ENCODE measurements around the gene RARA. TPM values are rescaled to one million over a fixed set of nuclear protein-coding genes. Genes with fewer than 3 reads are reported as not detected.

The RARA gene
- total and polyA plus RNA-seq, 5 donors from 2014 or later = 7.3 to 126 (median 12.8) TPM

DNA sequence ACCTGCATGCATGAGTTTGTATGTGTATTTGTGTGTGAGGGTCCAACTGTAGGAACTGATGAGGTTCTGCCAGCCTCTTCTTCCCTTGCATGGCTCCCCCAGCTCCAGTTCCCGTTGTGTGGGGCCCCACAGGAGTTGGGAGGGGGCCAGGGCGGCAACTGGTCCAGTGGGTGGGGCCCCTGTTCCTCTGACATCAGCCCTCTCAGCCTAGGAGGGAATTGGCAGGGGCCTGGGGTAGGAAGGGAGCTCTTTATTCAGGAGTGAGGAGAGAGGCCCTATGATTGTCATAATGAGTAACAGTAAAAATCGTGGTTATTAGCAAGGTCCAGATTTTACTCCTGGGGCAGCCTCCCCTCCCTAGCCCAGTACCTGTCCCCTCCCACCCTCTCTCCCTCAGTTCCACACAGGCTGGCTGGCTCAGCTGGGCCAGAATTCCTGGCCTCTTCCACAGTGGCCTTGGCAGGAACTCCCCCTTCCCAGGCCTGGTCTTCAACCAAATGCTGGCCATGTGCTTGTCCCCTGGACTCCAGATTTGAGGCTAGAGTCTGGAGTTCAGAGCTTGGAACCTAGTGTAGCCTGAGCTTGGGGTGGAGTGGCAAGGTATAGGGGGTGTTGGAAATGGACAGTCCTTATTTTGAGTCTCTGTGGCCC is 18.9 kb downstream of the RARA start:
- peaks cover 0 to 3% (median 0%) of the 10 kb centered on the region in 7 donors for H3K9me3 Mint-ChIP-seq
- Histone ChIP-seq H3K36me3 (ENCODE audit: control insufficient read depth, insufficient read depth, low read length) (peaks cover 14% of the 10 kb centered on the region), H3K27me3 (ENCODE audit: control insufficient read depth, insufficient read depth, low read length) (no peaks in the 10 kb centered on the region), H3K9me3 (ENCODE audit: control insufficient read depth in 2 of 2, low read length in 2 of 2) (no peaks in the 10 kb centered on the region), H3K27ac (ENCODE audit: insufficient read depth, low read length, poor library complexity, severe bottlenecking) (peak overlapping the region; percentile 99), H3K4me1 (ENCODE audit: control insufficient read depth, insufficient read depth, low read length, poor library complexity, severe bottlenecking) (peaks cover 99% of the 10 kb centered on the region), H3K4me3 (ENCODE audit: low read depth, low read length) (peak overlapping the region; percentile 81)
- H3K27me3 Mint-ChIP-seq = peaks cover 12% of the 10 kb centered on the region
- peak overlapping the region; percentile 96 to 100 (median 100) for H3K27ac Mint-ChIP-seq
- ATAC-seq (ENCODE audit: low read depth in 2 of 2) = no peak
- no peak for DNase-seq
- peaks cover 18 to 93% (median 72%) of the 10 kb centered on the region in 4 donors for H3K4me1 Mint-ChIP-seq
- peak overlapping the region; percentile 91 to 97 (median 94) for H3K4me3 Mint-ChIP-seq
- peaks cover 12% of the 10 kb centered on the region for H3K36me3 Mint-ChIP-seq

GRCh38 chr17:40328386-40328766 is 19.4 kb downstream of the RARA start:
- H3K27ac Mint-ChIP-seq = peak overlapping the region; percentile 94 to 100 (median 96)
- Histone ChIP-seq H3K9me3 (ENCODE audit: control insufficient read depth in 2 of 2, low read length in 2 of 2) (no peaks in the 10 kb centered on the region), H3K27ac (ENCODE audit: insufficient read depth, low read length, poor library complexity, severe bottlenecking) (peak overlapping the region; percentile 99), H3K27me3 (ENCODE audit: control insufficient read depth, insufficient read depth, low read length) (no peaks in the 10 kb centered on the region), H3K36me3 (ENCODE audit: control insufficient read depth, insufficient read depth, low read length) (peaks cover 17% of the 10 kb centered on the region), H3K4me3 (ENCODE audit: low read depth, low read length) (peak overlapping the region; percentile 33), H3K4me1 (ENCODE audit: control insufficient read depth, insufficient read depth, low read length, poor library complexity, severe bottlenecking) (peaks cover 99% of the 10 kb centered on the region)
- peaks cover 12% of the 10 kb centered on the region for H3K36me3 Mint-ChIP-seq
- DNase-seq (no peak), ATAC-seq (ENCODE audit: low read depth in 2 of 2) (no peak)
- H3K4me1 Mint-ChIP-seq = peaks cover 18 to 93% (median 70%) of the 10 kb centered on the region in 4 donors
- H3K4me3 Mint-ChIP-seq = peak overlapping the region; percentile 59 to 97 (median 84)
- H3K27me3 Mint-ChIP-seq = peaks cover 7% of the 10 kb centered on the region
- H3K9me3 Mint-ChIP-seq = peaks cover 0 to 2% (median 0%) of the 10 kb centered on the region in 7 donors

- no peaks in the 10 kb centered on the region for H3K9me3 Mint-ChIP-seq
- Histone ChIP-seq H3K9me3 (ENCODE audit: control insufficient read depth in 2 of 2, low read length in 2 of 2) (no peaks in the 10 kb centered on the region), H3K36me3 (ENCODE audit: control insufficient read depth, insufficient read depth, low read length) (peaks cover 17% of the 10 kb centered on the region), H3K4me1 (ENCODE audit: control insufficient read depth, insufficient read depth, low read length, poor library complexity, severe bottlenecking) (peaks cover 99% of the 10 kb centered on the region), H3K27ac (ENCODE audit: insufficient read depth, low read length, poor library complexity, severe bottlenecking) (peak overlapping the region; percentile 66), H3K27me3 (ENCODE audit: control insufficient read depth, insufficient read depth, low read length) (no peaks in the 10 kb centered on the region), H3K4me3 (ENCODE audit: low read depth, low read length) (peak overlapping the region; percentile 68)
- peaks cover 18 to 93% (median 71%) of the 10 kb centered on the region in 4 donors for H3K4me1 Mint-ChIP-seq
- ATAC-seq (ENCODE audit: low read depth in 2 of 2) (peak in 1 of 2 donors; percentile 4), DNase-seq (peak in 1 of 3 donors; percentile 71)
- H3K27ac Mint-ChIP-seq = peak overlapping the region; percentile 87 to 96 (median 93)
- peaks cover 15% of the 10 kb centered on the region for H3K36me3 Mint-ChIP-seq
- H3K4me3 Mint-ChIP-seq = peak overlapping the region; percentile 45 to 91 (median 70)
- peaks cover 7% of the 10 kb centered on the region for H3K27me3 Mint-ChIP-seq
Measured at GRCh38 chr17:40329839-40330794, 21.1 kb downstream of the RARA start.

DNA sequence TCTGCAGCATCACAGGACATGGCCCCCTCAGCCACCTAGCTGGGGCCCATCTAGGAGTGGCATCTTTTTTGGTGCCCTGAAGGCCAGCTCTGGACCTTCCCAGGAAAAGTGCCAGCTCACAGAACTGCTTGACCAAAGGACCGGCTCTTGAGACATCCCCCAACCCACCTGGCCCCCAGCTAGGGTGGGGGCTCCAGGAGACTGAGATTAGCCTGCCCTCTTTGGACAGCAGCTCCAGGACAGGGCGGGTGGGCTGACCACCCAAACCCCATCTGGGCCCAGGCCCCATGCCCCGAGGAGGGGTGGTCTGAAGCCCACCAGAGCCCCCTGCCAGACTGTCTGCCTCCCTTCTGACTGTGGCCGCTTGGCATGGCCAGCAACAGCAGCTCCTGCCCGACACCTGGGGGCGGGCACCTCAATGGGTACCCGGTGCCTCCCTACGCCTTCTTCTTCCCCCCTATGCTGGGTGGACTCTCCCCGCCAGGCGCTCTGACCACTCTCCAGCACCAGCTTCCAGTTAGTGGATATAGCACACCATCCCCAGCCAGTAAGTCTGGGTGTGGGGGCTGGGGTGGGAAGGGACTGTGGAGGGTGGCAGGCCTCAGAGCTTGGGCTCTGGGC is 22.0 kb downstream of the RARA start:
- peaks cover 15% of the 10 kb centered on the region for H3K36me3 Mint-ChIP-seq
- Histone ChIP-seq H3K4me3 (ENCODE audit: low read depth, low read length) (no peak overlapping the region), H3K36me3 (ENCODE audit: control insufficient read depth, insufficient read depth, low read length) (peaks cover 17% of the 10 kb centered on the region), H3K27me3 (ENCODE audit: control insufficient read depth, insufficient read depth, low read length) (no peaks in the 10 kb centered on the region), H3K27ac (ENCODE audit: insufficient read depth, low read length, poor library complexity, severe bottlenecking) (peak overlapping the region; percentile 66), H3K4me1 (ENCODE audit: control insufficient read depth, insufficient read depth, low read length, poor library complexity, severe bottlenecking) (peaks cover 95% of the 10 kb centered on the region), H3K9me3 (ENCODE audit: control insufficient read depth in 2 of 2, low read length in 2 of 2) (no peaks in the 10 kb centered on the region)
- H3K27ac Mint-ChIP-seq = peak overlapping the region; percentile 20 to 93 (median 87)
- H3K4me3 Mint-ChIP-seq = peak overlapping the region; percentile 38 to 91 (median 70)
- DNase-seq (no peak), ATAC-seq (ENCODE audit: low read depth in 2 of 2) (no peak)
- H3K4me1 Mint-ChIP-seq = peaks cover 18 to 92% (median 64%) of the 10 kb centered on the region in 4 donors
- no peaks in the 10 kb centered on the region for H3K9me3 Mint-ChIP-seq
- H3K27me3 Mint-ChIP-seq = peaks cover 4% of the 10 kb centered on the region

GRCh38 chr17:40331743-40332641 is 23.0 kb downstream of the RARA start:
- peak overlapping the region in 2 of 3 donors; percentile 27 to 78 for H3K27ac Mint-ChIP-seq
- H3K9me3 Mint-ChIP-seq = no peaks in the 10 kb centered on the region
- H3K9me3 ChIP-seq (ENCODE audit: control insufficient read depth in 2 of 2, low read length in 2 of 2) = no peaks in the 10 kb centered on the region
- H3K4me1 ChIP-seq (ENCODE audit: control insufficient read depth, insufficient read depth, low read length, poor library complexity, severe bottlenecking) = peaks cover 89% of the 10 kb centered on the region
- no peak overlapping the region for H3K4me3 ChIP-seq (ENCODE audit: low read depth, low read length)
- ATAC-seq (ENCODE audit: low read depth in 2 of 2) (no peak), DNase-seq (no peak)
- H3K36me3 ChIP-seq (ENCODE audit: control insufficient read depth, insufficient read depth, low read length) = peaks cover 17% of the 10 kb centered on the region
- H3K27me3 Mint-ChIP-seq = peaks cover 4% of the 10 kb centered on the region
- peaks cover 18 to 92% (median 59%) of the 10 kb centered on the region in 4 donors for H3K4me1 Mint-ChIP-seq
- no peaks in the 10 kb centered on the region for H3K27me3 ChIP-seq (ENCODE audit: control insufficient read depth, insufficient read depth, low read length)
- H3K4me3 Mint-ChIP-seq = peak overlapping the region; percentile 51 to 91 (median 64)
- peaks cover 15% of the 10 kb centered on the region for H3K36me3 Mint-ChIP-seq
- H3K27ac ChIP-seq (ENCODE audit: insufficient read depth, low read length, poor library complexity, severe bottlenecking) = no peak overlapping the region

- Histone ChIP-seq H3K36me3 (ENCODE audit: control insufficient read depth, insufficient read depth, low read length) (peaks cover 17% of the 10 kb centered on the region), H3K9me3 (ENCODE audit: control insufficient read depth in 2 of 2, low read length in 2 of 2) (no peaks in the 10 kb centered on the region), H3K27ac (ENCODE audit: insufficient read depth, low read length, poor library complexity, severe bottlenecking) (peak overlapping the region; percentile 18), H3K4me1 (ENCODE audit: control insufficient read depth, insufficient read depth, low read length, poor library complexity, severe bottlenecking) (peaks cover 86% of the 10 kb centered on the region), H3K27me3 (ENCODE audit: control insufficient read depth, insufficient read depth, low read length) (no peaks in the 10 kb centered on the region), H3K4me3 (ENCODE audit: low read depth, low read length) (no peak overlapping the region)
- H3K36me3 Mint-ChIP-seq = peaks cover 20% of the 10 kb centered on the region
- no peak for DNase-seq
- peak overlapping the region in 2 of 4 donors; percentile 63 to 82 for H3K4me3 Mint-ChIP-seq
- peak overlapping the region; percentile 87 to 92 (median 90) for H3K27ac Mint-ChIP-seq
- H3K4me1 Mint-ChIP-seq = peaks cover 11 to 93% (median 54%) of the 10 kb centered on the region in 4 donors
- no peaks in the 10 kb centered on the region for H3K9me3 Mint-ChIP-seq
- ATAC-seq (ENCODE audit: low read depth in 2 of 2) = no peak
- no peaks in the 10 kb centered on the region for H3K27me3 Mint-ChIP-seq
Measured at GRCh38 chr17:40333781-40334448, 24.9 kb downstream of the RARA start.
